Endothelial cell of umbilical vein (primary cell): ENCODE data around the gene LCE1B. TPM values are rescaled to one million over a fixed set of nuclear protein-coding genes. Genes with fewer than 3 reads are reported as not detected.

Experiments used
- BruUV-seq: library from RNA; stranded (reverse); fragments of 400-500 nt; replicated peaks from 2 replicates; lab custom pipeline; 2021; lab: Mats Ljungman, UMichigan
- CTCF ChIA-PET: fragments of 300-600, 350-600 bp; sonication (Branson Sonifier 250); formaldehyde crosslinking; loops from one replicate; lab custom pipeline; 2021; ENCODE audit warnings: antibody characterized with exemption, inconsistent platforms; lab: Charles Lee
- POLR2A ChIA-PET: fragments of 300-600, 350-600 bp; sonication (Branson Sonifier 250); formaldehyde crosslinking; loops from one replicate; lab custom pipeline; 2021; ENCODE audit warnings: antibody characterized with exemption, inconsistent platforms; lab: Charles Lee
- DNase-seq: peaks from one replicate; pipeline ENCODE4 v3.0.0-alpha.2; 2011; ENCODE audit warnings: low read depth, low spot score
- FAIRE-seq: peaks from 2 replicates; lab custom pipeline; 2011; peaks lifted over from hg19 to GRCh38; lab: Jason Lieb, UNC
- H2AFZ ChIP-seq: 2 replicates; pipeline ENCODE4 v1.6.0; 2012; ENCODE audit warnings: low read depth, low read length, control low read depth, inconsistent platforms
- H3K27ac ChIP-seq: 2 replicates; pipeline ENCODE4 v1.5.1; 2011; ENCODE audit warnings: low read depth, mild to moderate bottlenecking, control low read depth, low read length, moderate library complexity; ENCODE audit not compliant: insufficient read depth
- H3K27me3 ChIP-seq, 2 experiments: 2 replicates each; pipeline versions ENCODE4 v1.6.0 to v1.6.1; 2011; ENCODE audit warnings: low read length in 2 of 2, mixed read lengths in 1 of 2; ENCODE audit not compliant: control insufficient read depth in 2 of 2, insufficient read depth in 2 of 2
- H3K36me3 ChIP-seq, 2 experiments: 2 replicates in 1 of 2; 3 replicates in 1 of 2; pipeline ENCODE4 v1.5.1; 2011; ENCODE audit warnings: low read length in 2 of 2, mild to moderate bottlenecking in 1 of 2, moderate library complexity in 1 of 2; ENCODE audit not compliant: control insufficient read depth in 2 of 2, insufficient read depth in 2 of 2; ENCODE audit errors: extremely low read depth in 1 of 2
- H3K4me1 ChIP-seq: 3 replicates; pipeline ENCODE4 v1.5.1; 2011; ENCODE audit warnings: mild to moderate bottlenecking, low read length; ENCODE audit not compliant: control insufficient read depth, insufficient read depth; ENCODE audit errors: extremely low read depth
- H3K4me2 ChIP-seq: 2 replicates; pipeline ENCODE4 v1.6.1; 2011; ENCODE audit warnings: low read length, control low read depth, mixed read lengths; ENCODE audit not compliant: insufficient read depth
- H3K4me3 ChIP-seq, 3 experiments: fragments of 200-600 bp in 1 of 3; sonication (generic), shearing (Covaris generic) in 1 of 3; replicated peaks in 1 of 3; 2 replicates each; pipeline ENCODE4 v1.5.1; 2011 to 2016; ENCODE audit warnings: control low read depth in 3 of 3, low read length in 3 of 3, mild to moderate bottlenecking in 2 of 3, inconsistent platforms in 1 of 3, low read depth in 1 of 3, moderate library complexity in 1 of 3; ENCODE audit not compliant: insufficient read depth in 1 of 3
- H3K79me2 ChIP-seq: 2 replicates; pipeline ENCODE4 v1.6.0; 2012; ENCODE audit warnings: low read length, inconsistent platforms; ENCODE audit not compliant: control insufficient read depth, insufficient read depth
- H3K9ac ChIP-seq: replicated peaks from 2 replicates; pipeline ENCODE3; 2011; ENCODE audit warnings: low read length, control low read depth; ENCODE audit not compliant: insufficient read depth; ENCODE audit errors: extremely low read depth
- H3K9me1 ChIP-seq: replicated peaks from 3 replicates; pipeline ENCODE4 v1.6.0; 2011; ENCODE audit warnings: mild to moderate bottlenecking, low read length; ENCODE audit not compliant: control insufficient read depth, insufficient read depth; ENCODE audit errors: extremely low read depth
- H3K9me3 ChIP-seq: replicated peaks from 2 replicates; pipeline ENCODE4 v1.5.1; 2012; ENCODE audit warnings: low read length, inconsistent platforms; ENCODE audit not compliant: control insufficient read depth, insufficient read depth
- H4K20me1 ChIP-seq: replicated peaks from 2 replicates; pipeline ENCODE3; 2011; ENCODE audit warnings: mild to moderate bottlenecking, low read length; ENCODE audit not compliant: control insufficient read depth, insufficient read depth; ENCODE audit errors: extremely low read depth
- CTCF ChIP-seq, 2 donors: IDR thresholded peaks; 1 replicate in 1 of 2; 2 replicates in 1 of 2; pipeline ENCODE4 v1.5.1; 2011; ENCODE audit warnings: low read length in 2 of 2, mild to moderate bottlenecking in 2 of 2, moderate library complexity in 2 of 2, control low read depth in 1 of 2, inconsistent platforms in 1 of 2, low read depth in 1 of 2; ENCODE audit not compliant: insufficient read depth in 1 of 2; ENCODE audit errors: extremely low read depth in 1 of 2
- EZH2 ChIP-seq: IDR thresholded peaks from 2 replicates; pipeline ENCODE4 v1.6.1; 2012; ENCODE audit warnings: borderline replicate concordance, low read depth, mild to moderate bottlenecking, moderate library complexity, low read length, inconsistent platforms; ENCODE audit not compliant: severe bottlenecking
- FOS ChIP-seq: IDR thresholded peaks from 2 replicates; pipeline ENCODE4 v1.6.1; 2011; ENCODE audit warnings: mild to moderate bottlenecking, low read length, moderate library complexity, borderline replicate concordance; ENCODE audit not compliant: insufficient read depth
- GATA2 ChIP-seq: IDR thresholded peaks from 2 replicates; pipeline ENCODE4 v1.7.0; 2011; ENCODE audit warnings: low read depth, mild to moderate bottlenecking, moderate library complexity, mixed read lengths, low read length; ENCODE audit not compliant: insufficient read length, insufficient read depth
- JUN ChIP-seq: IDR thresholded peaks from 2 replicates; pipeline ENCODE4 v1.6.1; 2011; ENCODE audit warnings: borderline replicate concordance, low read depth; ENCODE audit not compliant: insufficient read length, insufficient read depth
- MYC ChIP-seq: IDR thresholded peaks from one replicate; pipeline ENCODE4 v1.6.1; 2011; ENCODE audit warnings: mild to moderate bottlenecking, low read depth, low read length
- POLR2A ChIP-seq: IDR thresholded peaks from 2 replicates; pipeline ENCODE4 v1.6.1; 2012; ENCODE audit warnings: low read depth, mild to moderate bottlenecking, control low read depth, low read length
- POLR2AphosphoS5 ChIP-seq: IDR thresholded peaks from 2 replicates; pipeline ENCODE4 v1.6.1; 2012; ENCODE audit warnings: low read depth, mild to moderate bottlenecking, control low read depth, low read length, moderate library complexity; ENCODE audit not compliant: insufficient read depth
- dilution Hi-C: fragments of 300-500 bp; cut with MboI; formaldehyde crosslinking; loops from one replicate; pipeline ENCODE4 v1.15.0; 2019; ENCODE audit warnings: low sequenced_read_pairs; ENCODE audit not compliant: extremely low pct_ligation_motif_present
- intact Hi-C: fragments of 100-400 bp; cut with micrococcal nuclease; formaldehyde crosslinking; loops from one replicate; pipeline ENCODE4 v1.10.0; 2022
- polyA plus RNA-seq, 4 experiments: library from polyadenylated mRNA; depleted of rRNA in 3 of 4; stranded (reverse) in 3 of 4; unstranded in 1 of 4; fragments of >200 nt; gene quantifications; 2 replicates each; pipeline versions ENCODE4 v1.2.1 to v1.2.3, GENCODE V29; 2011 to 2012; ENCODE audit warnings: missing spikeins in 1 of 4
- total RNA-seq: library from RNA; stranded (reverse); gene quantifications from 2 replicates; pipeline ENCODE4 v1.2.3, GENCODE V29; 2021
- TF ChIP-seq, protein P1 (sequence below): IDR thresholded peaks from 2 replicates; pipeline ENCODE4 v1.6.1; 2011; ENCODE audit not compliant: insufficient read depth, insufficient read length

LCE1B gene
- total and polyA plus RNA-seq, 2 donors (not counting 3 experiments of a cell fraction or from before 2014, with no cell fraction given), result not detected

DNA sequence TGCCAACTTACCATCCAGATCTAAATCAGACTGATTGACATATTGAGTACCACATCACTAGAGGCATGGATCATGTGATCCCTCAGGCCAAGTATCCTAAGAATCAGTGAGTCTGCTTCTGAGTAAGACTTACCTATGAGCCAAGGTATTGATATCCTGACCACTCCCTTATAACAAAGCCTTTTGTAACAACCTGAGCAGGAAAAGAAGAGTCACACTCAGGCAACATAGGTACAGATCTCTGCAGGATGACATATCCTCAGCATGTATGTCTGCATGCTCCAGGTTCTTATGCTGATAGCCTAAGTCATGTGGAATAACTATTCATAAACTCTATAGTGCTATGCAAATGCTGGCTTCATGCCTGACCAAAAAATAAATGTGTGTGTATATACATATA, 13.2 kb downstream of the LCE1B start:
- no peak overlapping the region for H3K4me3 ChIP-seq
- FAIRE-seq (no peak), DNase-seq (no peak)
- H3K4me2 ChIP-seq, result no peak overlapping the region
- dilution Hi-C loops (no loop called here), intact Hi-C loops (no loop called here)
- ChIA-PET CTCF (no interaction called here), POLR2A (no interaction called here)
- no peaks in the 10 kb centered on the region for H3K79me2 ChIP-seq
- no peak overlapping the region for H3K27ac ChIP-seq
- H3K27me3 ChIP-seq, result no peaks in the 10 kb centered on the region
- no peaks in the 10 kb centered on the region for H3K9me1 ChIP-seq
- no TSS peak for BruUV-seq
- TF ChIP-seq MYC (no peak), POLR2AphosphoS5 (no peak), CTCF (IDR thresholded peaks at IDR 0.05; ENCODE audit: extremely low read depth in 1 of 2, insufficient read depth in 1 of 2, low read depth in 1 of 2, low read length in 2 of 2) (no peak), EZH2 (no peak)
- TF ChIP-seq, protein P1, sequence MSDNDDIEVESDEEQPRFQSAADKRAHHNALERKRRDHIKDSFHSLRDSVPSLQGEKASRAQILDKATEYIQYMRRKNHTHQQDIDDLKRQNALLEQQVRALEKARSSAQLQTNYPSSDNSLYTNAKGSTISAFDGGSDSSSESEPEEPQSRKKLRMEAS, result no peak
- H4K20me1 ChIP-seq, result no peaks in the 10 kb centered on the region
- no peaks in the 10 kb centered on the region for H3K36me3 ChIP-seq
- no peak overlapping the region for H2AFZ ChIP-seq
- H3K9ac ChIP-seq, result no peak overlapping the region
- H3K9me3 ChIP-seq, result no peaks in the 10 kb centered on the region
- no peaks in the 10 kb centered on the region for H3K4me1 ChIP-seq

GRCh38 chr1:152827173-152827572, 15.4 kb downstream of the LCE1B start, which contains the start of gene LCE1A:
TSS of gene LCE1A (plus strand) at chr1:152827473. CDS start at chr1:152827473, 0 bp downstream.
- BruUV-seq, result no TSS peak
- CTCF ChIA-PET, result no interaction called here

More at GRCh38 chr1:152827173-152827572, 15.4 kb downstream of the LCE1B start, which contains the start of gene LCE1A:
- FAIRE-seq, result no peak
- H3K4me2 ChIP-seq, result no peak within 1 kb of the TSS
- H3K9me3 ChIP-seq, result no peaks in the 10 kb centered on the region
- POLR2A ChIA-PET, result no interaction called here
- dilution Hi-C loops (no loop called here), intact Hi-C loops (no loop called here)
- no peak within 1 kb of the TSS for H3K4me3 ChIP-seq
- no peaks in the 10 kb centered on the region for H3K27me3 ChIP-seq
- TF ChIP-seq MYC (no peak), EZH2 (no peak), FOS (no peak), JUN (no peak), CTCF (IDR thresholded peaks at IDR 0.05; ENCODE audit: extremely low read depth in 1 of 2, insufficient read depth in 1 of 2, low read depth in 1 of 2, low read length in 2 of 2) (no peak), GATA2 (no peak), POLR2A (no peak), POLR2AphosphoS5 (no peak)
- TF ChIP-seq, protein P1, result no peak
- H3K79me2 ChIP-seq, result no peaks in the 10 kb centered on the region
- H4K20me1 ChIP-seq, result no peaks in the 10 kb centered on the region
- no peak within 1 kb of the TSS for H2AFZ ChIP-seq
- H3K9ac ChIP-seq, result no peak within 1 kb of the TSS
- no peaks in the 10 kb centered on the region for H3K36me3 ChIP-seq
- no peaks in the 10 kb centered on the region for H3K4me1 ChIP-seq
- no peak for DNase-seq
- no peak within 1 kb of the TSS for H3K27ac ChIP-seq
- no peaks in the 10 kb centered on the region for H3K9me1 ChIP-seq
